Thoracic aorta (tissue), 2 donors: ENCODE measurements around the gene TMEM269. TPM values are rescaled to one million over a fixed set of nuclear protein-coding genes. Genes with fewer than 3 reads are reported as not detected.
"Not testable (repeated sequence)": the region's sequence is repeated elsewhere in the genome, so short reads cannot be mapped to it uniquely, and the experiment has no call there.

Experiments
- ATAC-seq: fragments of 150-250 bp; one replicate; pipeline ENCODE4 v1.8.0; 2017; ENCODE audit warnings: low read depth; ENCODE audit not compliant: insufficient number of reproducible peaks, low FRiP score
- DNase-seq: peaks from one replicate; pipeline ENCODE4 v3.0.0-alpha.2; 2020; ENCODE audit warnings: low spot score
- H3K27ac ChIP-seq, 2 donors: fragments of 200-600 bp; sonication (generic); 1 replicate in 1 of 2; 2 replicates in 1 of 2; pipeline ENCODE4 v1.5.1; 2016; ENCODE audit warnings: mild to moderate bottlenecking in 2 of 2, moderate library complexity in 2 of 2
- H3K27me3 ChIP-seq: fragments of 200-600 bp; sonication (generic); replicated peaks from 2 replicates; pipeline ENCODE4 v1.6.0; 2016; ENCODE audit warnings: mild to moderate bottlenecking; ENCODE audit not compliant: insufficient read depth
- H3K36me3 ChIP-seq: fragments of 200-600 bp; sonication (generic); one replicate; pipeline ENCODE4 v1.5.1; 2016
- H3K4me1 ChIP-seq, 2 donors: fragments of 200-600 bp; sonication (generic); 1 replicate in 1 of 2; 2 replicates in 1 of 2; pipeline versions ENCODE4 v1.5.1 to v1.6.0; 2016; ENCODE audit warnings: low read depth in 2 of 2, mild to moderate bottlenecking in 1 of 2; ENCODE audit not compliant: control insufficient read depth in 1 of 2
- H3K4me3 ChIP-seq: fragments of 200-600 bp; sonication (generic); 2 replicates; pipeline ENCODE4 v1.5.1; 2016; ENCODE audit warnings: mild to moderate bottlenecking
- H3K9me3 ChIP-seq: fragments of 200-600 bp; sonication (generic); 2 replicates; pipeline ENCODE4 v1.5.1; 2016
- total RNA-seq, 2 donors: library from RNA; depleted of rRNA; stranded (reverse); fragments of >200 nt; gene quantifications; one replicate each; pipeline versions ENCODE4 v1.1.0 to v1.2.3, GENCODE V29; 2016
- TF ChIP-seq, protein P1 (sequence below): fragments of 200-600 bp; sonication (generic); IDR thresholded peaks from one replicate; pipeline ENCODE4 v1.5.1; 2019; ENCODE audit warnings: antibody characterized with exemption

Gene TMEM269
- total RNA-seq, 2 donors from 2014 or later, result 0.27 to 0.35 TPM

DNA sequence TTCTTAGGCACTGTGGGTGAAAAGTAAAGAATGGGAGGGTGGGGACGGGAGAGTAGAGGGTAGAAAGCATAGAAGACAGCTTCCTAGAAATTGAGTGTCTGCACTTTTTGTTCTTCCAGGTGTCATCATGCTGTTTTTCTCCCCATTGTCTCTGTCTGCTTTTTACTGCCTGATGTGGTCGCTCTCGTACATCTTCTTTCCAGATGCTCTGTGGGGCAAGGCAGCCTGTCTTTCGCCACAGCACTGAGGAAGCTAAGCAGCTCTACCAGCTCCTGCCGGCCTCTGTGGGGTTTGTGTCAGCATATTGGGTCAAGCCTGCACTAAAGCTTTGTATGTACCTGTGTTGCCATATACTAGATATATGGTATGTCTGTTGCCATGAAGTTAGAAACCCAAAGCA, 13.2 kb downstream of the TMEM269 start:
- no peak for ATAC-seq
- Histone ChIP-seq H3K4me1 (no peaks in the 10 kb centered on the region), H3K4me3 (no peak overlapping the region), H3K27ac (no peak overlapping the region), H3K27me3 (no peaks in the 10 kb centered on the region), H3K9me3 (no peaks in the 10 kb centered on the region), H3K36me3 (no peaks in the 10 kb centered on the region)
- no peak for DNase-seq
- TF ChIP-seq, protein P1, sequence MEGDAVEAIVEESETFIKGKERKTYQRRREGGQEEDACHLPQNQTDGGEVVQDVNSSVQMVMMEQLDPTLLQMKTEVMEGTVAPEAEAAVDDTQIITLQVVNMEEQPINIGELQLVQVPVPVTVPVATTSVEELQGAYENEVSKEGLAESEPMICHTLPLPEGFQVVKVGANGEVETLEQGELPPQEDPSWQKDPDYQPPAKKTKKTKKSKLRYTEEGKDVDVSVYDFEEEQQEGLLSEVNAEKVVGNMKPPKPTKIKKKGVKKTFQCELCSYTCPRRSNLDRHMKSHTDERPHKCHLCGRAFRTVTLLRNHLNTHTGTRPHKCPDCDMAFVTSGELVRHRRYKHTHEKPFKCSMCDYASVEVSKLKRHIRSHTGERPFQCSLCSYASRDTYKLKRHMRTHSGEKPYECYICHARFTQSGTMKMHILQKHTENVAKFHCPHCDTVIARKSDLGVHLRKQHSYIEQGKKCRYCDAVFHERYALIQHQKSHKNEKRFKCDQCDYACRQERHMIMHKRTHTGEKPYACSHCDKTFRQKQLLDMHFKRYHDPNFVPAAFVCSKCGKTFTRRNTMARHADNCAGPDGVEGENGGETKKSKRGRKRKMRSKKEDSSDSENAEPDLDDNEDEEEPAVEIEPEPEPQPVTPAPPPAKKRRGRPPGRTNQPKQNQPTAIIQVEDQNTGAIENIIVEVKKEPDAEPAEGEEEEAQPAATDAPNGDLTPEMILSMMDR, result no peak

DNA sequence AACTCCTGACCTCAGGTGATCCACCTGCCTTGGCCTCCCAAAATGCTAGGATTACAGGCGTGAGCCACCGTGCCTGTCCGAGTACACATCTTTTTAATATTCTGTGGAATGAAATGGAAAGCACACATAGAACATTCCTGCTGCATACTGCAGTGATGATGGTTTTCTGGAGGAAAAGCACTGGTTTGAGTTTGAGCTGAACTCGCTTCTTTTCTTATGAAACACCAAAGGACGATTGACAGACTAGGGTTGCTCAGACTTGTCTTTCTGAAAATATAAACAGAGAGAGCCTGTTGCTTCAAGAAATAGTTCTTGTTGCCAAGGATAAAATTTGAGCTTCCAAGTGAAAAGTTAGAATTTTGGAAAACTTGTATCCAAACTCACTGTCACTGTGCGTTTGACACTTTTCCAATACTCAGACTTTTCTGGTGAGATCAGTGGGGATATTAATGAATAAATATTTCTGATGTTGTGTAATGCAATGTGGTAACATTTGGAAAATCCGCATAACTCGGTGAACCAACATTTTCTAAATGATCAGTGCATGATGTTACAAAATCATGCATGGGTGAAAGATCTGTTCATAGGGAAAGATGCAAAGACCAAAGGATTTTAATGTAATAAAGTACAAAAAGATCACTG, 17.2 kb downstream of the TMEM269 start:
- Histone ChIP-seq H3K27me3 (no peaks in the 10 kb centered on the region), H3K36me3 (peaks cover 3% of the 10 kb centered on the region), H3K9me3 (no peaks in the 10 kb centered on the region), H3K4me1 (no peaks in the 10 kb centered on the region), H3K27ac (no peak overlapping the region), H3K4me3 (no peak overlapping the region)
- ATAC-seq (no peak), DNase-seq (no peak)
- TF ChIP-seq, protein P1, result no peak

DNA sequence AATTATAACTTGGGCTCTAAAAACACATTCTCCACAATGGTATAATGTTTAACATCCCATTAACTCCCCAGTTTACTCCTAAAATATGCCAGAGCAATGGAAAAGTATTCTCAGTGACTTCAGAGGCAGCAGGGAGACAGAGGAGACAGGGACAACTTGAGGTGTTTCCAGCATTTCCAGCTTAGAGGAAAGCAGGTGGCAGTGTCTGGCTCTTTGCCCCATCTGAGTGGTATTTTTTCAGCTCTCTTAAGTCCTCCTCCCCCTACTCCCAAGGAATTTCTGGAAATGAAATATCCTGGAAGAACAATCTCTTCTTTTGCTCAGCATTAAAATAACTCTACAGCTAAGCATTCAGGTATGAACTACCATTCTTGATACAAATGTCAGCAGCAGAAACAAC, 21.4 kb downstream of the TMEM269 start:
- H3K27ac ChIP-seq, result no peak overlapping the region
- ATAC-seq, result no peak
- no peaks in the 10 kb centered on the region for H3K9me3 ChIP-seq
- H3K36me3 ChIP-seq, result peaks cover 5% of the 10 kb centered on the region
- H3K27me3 ChIP-seq, result no peaks in the 10 kb centered on the region
- TF ChIP-seq, protein P1, result no peak
- DNase-seq, result no peak
- no peaks in the 10 kb centered on the region for H3K4me1 ChIP-seq
- no peak overlapping the region for H3K4me3 ChIP-seq

DNA sequence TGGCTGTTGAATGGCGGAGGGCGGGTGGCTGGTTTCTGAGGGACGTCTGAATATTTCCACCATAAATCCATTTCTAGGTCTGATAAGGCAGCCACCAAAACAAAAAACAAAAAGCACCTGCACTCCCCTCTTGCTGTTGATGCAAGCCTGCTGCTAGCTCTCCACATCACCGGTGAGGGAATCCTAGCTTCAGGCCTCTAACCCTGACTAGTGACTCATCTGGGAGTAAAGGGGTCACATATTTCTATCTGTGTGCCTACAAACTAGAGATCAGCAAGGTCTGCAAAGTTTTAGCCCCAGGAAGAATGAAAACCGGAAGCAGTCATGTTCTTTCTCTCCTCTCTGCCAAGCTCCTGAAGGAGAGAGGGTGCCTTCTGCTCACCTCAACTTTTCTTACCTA, 21.8 kb downstream of the TMEM269 start:
- H3K4me1 ChIP-seq, result no peaks in the 10 kb centered on the region
- H3K27ac ChIP-seq, result no peak overlapping the region
- no peak overlapping the region for H3K4me3 ChIP-seq
- DNase-seq, result no peak
- no peaks in the 10 kb centered on the region for H3K9me3 ChIP-seq
- H3K36me3 ChIP-seq, result peaks cover 5% of the 10 kb centered on the region
- no peaks in the 10 kb centered on the region for H3K27me3 ChIP-seq
- ATAC-seq, result no peak
- TF ChIP-seq, protein P1, result no peak

DNA sequence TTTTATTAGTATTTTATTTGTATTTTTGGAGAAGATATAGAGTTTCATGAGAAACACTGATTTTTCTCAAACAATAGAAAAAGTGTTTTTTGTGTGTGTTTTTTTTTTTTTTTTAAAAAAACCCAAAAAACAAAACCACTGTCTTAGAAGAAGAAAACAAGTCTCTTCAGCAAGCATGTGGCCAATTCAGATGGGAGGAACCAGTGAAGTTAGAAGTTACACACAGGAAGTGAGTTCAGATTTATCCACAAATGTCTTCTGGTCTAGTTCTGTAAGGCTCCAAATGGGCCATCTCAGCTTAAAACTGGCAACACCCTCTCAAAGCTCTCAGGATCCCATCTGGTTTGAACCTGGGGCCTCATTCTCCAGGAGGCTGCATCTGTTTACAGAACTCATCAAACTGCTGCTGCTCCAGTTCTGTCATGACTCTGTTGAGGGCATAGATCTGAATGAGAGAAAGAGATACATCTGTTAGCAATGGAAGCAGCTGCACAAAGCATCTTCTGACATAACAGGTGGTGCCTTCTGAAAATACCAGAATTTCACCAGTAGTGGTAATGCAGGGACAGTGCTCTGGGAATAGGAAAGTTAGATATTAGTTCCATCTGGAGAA, 22.4 kb downstream of the TMEM269 start:
- TF ChIP-seq, protein P1, result no peak
- Histone ChIP-seq H3K4me1 (no peaks in the 10 kb centered on the region), H3K4me3 (no peak overlapping the region), H3K9me3 (no peaks in the 10 kb centered on the region), H3K36me3 (peaks cover 5% of the 10 kb centered on the region), H3K27me3 (no peaks in the 10 kb centered on the region), H3K27ac (no peak overlapping the region)
- ATAC-seq (no peak), DNase-seq (no peak)

DNA sequence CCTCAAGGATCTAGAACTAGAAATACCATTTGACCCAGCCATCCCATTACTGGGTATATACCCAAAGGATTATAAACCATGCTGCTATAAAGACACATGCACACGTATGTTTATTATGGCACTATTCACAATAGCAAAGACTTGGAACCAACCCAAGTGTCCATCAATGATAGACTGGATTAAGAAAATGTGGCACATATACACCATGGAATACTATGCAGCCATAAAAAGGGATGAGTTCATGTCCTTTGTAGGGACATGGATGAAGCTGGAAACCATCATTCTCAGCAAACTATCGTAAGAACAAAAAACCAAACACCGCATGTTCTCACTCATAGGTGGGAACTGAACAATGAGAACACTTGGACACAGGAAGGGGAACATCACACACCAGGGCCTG, 30.0 kb downstream of the TMEM269 start:
- H3K27me3 ChIP-seq, H3K27ac ChIP-seq, H3K9me3 ChIP-seq, ATAC-seq, H3K4me3 ChIP-seq, DNase-seq, H3K36me3 ChIP-seq: not testable (repeated sequence)
- H3K4me1 ChIP-seq, result peaks cover 9 to 17% of the 10 kb centered on the region in 2 donors
